Measurements from ENCODE around the gene PPP5C.

- TF ChIP-seq NEUROD1 (IDR thresholded peaks at IDR 0.05; ENCODE audit: borderline replicate concordance, low read depth, low read length, partially characterized antibody) (no peak), SAFB2 (IDR thresholded peaks at IDR 0.05; ENCODE audit: borderline replicate concordance, low read depth, low read length, severe bottlenecking) (no peak), TCF7 (IDR thresholded peaks at IDR 0.05; ENCODE audit: borderline replicate concordance) (no peak), EZH2 (IDR thresholded peaks at IDR 0.05; ENCODE audit: borderline replicate concordance, low read depth, low read length) (no peak), KLF1 (tag; IDR thresholded peaks at IDR 0.05) (no peak), LARP7 (IDR thresholded peaks at IDR 0.05) (no peak), MYC (IDR thresholded peaks at IDR 0.05; ENCODE audit: low read depth, low read length) (no peak), MYC (CRISPR knock-in tag; IDR thresholded peaks at IDR 0.05; ENCODE audit: borderline replicate concordance, low read depth) (no peak)
Observed at GRCh38 chr19:46309056-46309455, 37.8 kb upstream of the PPP5C start.
